HEK293 (cell line): ENCODE measurements around the gene PTER.

Experiments used
- CTCF ChIA-PET: fragments of 350-600 bp; formaldehyde crosslinking; extraction: SDS; loops from one replicate; lab custom pipeline; 2021; ENCODE audit warnings: antibody characterized with exemption; lab: Yijun Ruan, JAX
- POLR2A ChIA-PET: fragments of 300-600 bp; formaldehyde crosslinking; extraction: SDS; loops from one replicate; lab custom pipeline; 2020; ENCODE audit warnings: antibody characterized with exemption, inconsistent platforms; lab: Yijun Ruan, JAX
- H3K27ac ChIP-seq: fragments of 200-500 bp; sonication (Bioruptor generic); 2 replicates; pipeline ENCODE4 v1.5.1; 2014; ENCODE audit warnings: low read depth, low read length, control low read depth, inconsistent platforms; ENCODE audit errors: extremely low read depth
- H3K36me3 ChIP-seq, 2 experiments: fragments of 200-500 bp in 1 of 2; sonication (Bioruptor generic) in 1 of 2; 1 replicate in 1 of 2; 2 replicates in 1 of 2; pipeline ENCODE4 v1.5.1; 2014 to 2017; ENCODE audit warnings: inconsistent platforms in 2 of 2, low read length in 2 of 2; ENCODE audit not compliant: control insufficient read depth in 2 of 2, insufficient read depth in 1 of 2
- H3K4me1 ChIP-seq: fragments of 200-500 bp; sonication (Bioruptor generic); 2 replicates; pipeline ENCODE4 v1.5.1; 2014; ENCODE audit warnings: mild to moderate bottlenecking, low read length, inconsistent platforms; ENCODE audit not compliant: control insufficient read depth, insufficient read depth
- H3K4me3 ChIP-seq: 2 replicates; pipeline ENCODE4 v1.5.1; 2011; ENCODE audit warnings: low read depth, mild to moderate bottlenecking, control low read depth, low read length, moderate library complexity
- H3K9me3 ChIP-seq: fragments of 200-500 bp; sonication (Bioruptor generic); 2 replicates; pipeline ENCODE4 v1.5.1; 2014; ENCODE audit warnings: low read depth, low read length, inconsistent platforms; ENCODE audit not compliant: control insufficient read depth, insufficient read depth
- BCL6B ChIP-seq: fragments of 450-650 bp; formaldehyde crosslinking; IDR thresholded peaks from 2 replicates; pipeline ENCODE4 v1.5.1; 2017; ENCODE audit warnings: missing biosample characterization, missing genetic modification characterization
- GFI1B ChIP-seq: fragments of 450-650 bp; formaldehyde crosslinking; IDR thresholded peaks from 2 replicates; pipeline ENCODE4 v1.5.1; 2016; ENCODE audit warnings: missing biosample characterization, missing genetic modification characterization
- GLIS1 ChIP-seq: fragments of 450-650 bp; formaldehyde crosslinking; IDR thresholded peaks from 2 replicates; pipeline ENCODE4 v1.5.1; 2016; ENCODE audit warnings: missing biosample characterization, missing genetic modification characterization
- HOXD13 ChIP-seq: sonication (generic); formaldehyde crosslinking; IDR thresholded peaks from 2 replicates; pipeline ENCODE4 v1.8.0; 2022; ENCODE audit warnings: missing genetic modification reagents, borderline replicate concordance
- SALL2 ChIP-seq: fragments of 450-650 bp; formaldehyde crosslinking; IDR thresholded peaks from 2 replicates; pipeline ENCODE4 v1.5.0; 2017; ENCODE audit warnings: missing biosample characterization, mild to moderate bottlenecking, missing genetic modification characterization, borderline replicate concordance
- SCRT2 ChIP-seq: fragments of 450-650 bp; formaldehyde crosslinking; IDR thresholded peaks from 2 replicates; pipeline ENCODE4 v1.5.1; 2016; ENCODE audit warnings: missing biosample characterization, missing genetic modification characterization
- WT1 ChIP-seq: fragments of 450-650 bp; formaldehyde crosslinking; IDR thresholded peaks from 2 replicates; pipeline ENCODE4 v1.5.1; 2016; ENCODE audit warnings: missing biosample characterization, missing genetic modification characterization
- ZNF223 ChIP-seq: fragments of 450-650 bp; formaldehyde crosslinking; IDR thresholded peaks from 2 replicates; pipeline ENCODE4 v1.5.1; 2016; ENCODE audit warnings: missing biosample characterization, missing genetic modification characterization
- ZNF239 ChIP-seq: fragments of 450-650 bp; formaldehyde crosslinking; IDR thresholded peaks from 2 replicates; pipeline ENCODE4 v1.5.1; 2016; ENCODE audit warnings: missing biosample characterization, missing genetic modification characterization
- ZNF266 ChIP-seq: fragments of 450-650 bp; formaldehyde crosslinking; IDR thresholded peaks from 2 replicates; pipeline ENCODE4 v1.5.1; 2016; ENCODE audit warnings: missing biosample characterization, missing genetic modification characterization, low read depth
- ZNF350 ChIP-seq: fragments of 450-650 bp; formaldehyde crosslinking; IDR thresholded peaks from 2 replicates; pipeline ENCODE4 v1.5.0; 2017; ENCODE audit warnings: missing biosample characterization, mild to moderate bottlenecking, missing genetic modification characterization
- ZNF488 ChIP-seq: fragments of 450-650 bp; formaldehyde crosslinking; IDR thresholded peaks from 2 replicates; pipeline ENCODE4 v1.5.1; 2016; ENCODE audit warnings: missing biosample characterization, missing genetic modification characterization
- ZNF548 ChIP-seq: fragments of 450-650 bp; formaldehyde crosslinking; IDR thresholded peaks from 2 replicates; pipeline ENCODE4 v1.5.1; 2016; ENCODE audit warnings: missing biosample characterization, missing genetic modification characterization
- ZNF654 ChIP-seq: fragments of 450-650 bp; formaldehyde crosslinking; IDR thresholded peaks from 2 replicates; pipeline ENCODE4 v1.5.1; 2016; ENCODE audit warnings: low read depth, missing biosample characterization, missing genetic modification characterization
- ZNF658 ChIP-seq: fragments of 450-650 bp; formaldehyde crosslinking; IDR thresholded peaks from 2 replicates; pipeline ENCODE4; 2016; ENCODE audit warnings: missing biosample characterization, missing genetic modification characterization
- ZNF692 ChIP-seq: fragments of 450-650 bp; formaldehyde crosslinking; IDR thresholded peaks from 2 replicates; pipeline ENCODE4 v1.5.1; 2016; ENCODE audit warnings: missing biosample characterization, missing genetic modification characterization
- ZNF76 ChIP-seq: fragments of 450-650 bp; formaldehyde crosslinking; IDR thresholded peaks from 2 replicates; pipeline ENCODE4; 2016; ENCODE audit warnings: low read depth, missing biosample characterization, missing genetic modification characterization, borderline replicate concordance
- ZNF785 ChIP-seq: fragments of 450-650 bp; formaldehyde crosslinking; IDR thresholded peaks from 2 replicates; pipeline ENCODE4 v1.5.1; 2016; ENCODE audit warnings: missing biosample characterization, missing genetic modification characterization
- ZNF843 ChIP-seq: fragments of 450-650 bp; formaldehyde crosslinking; IDR thresholded peaks from 2 replicates; pipeline ENCODE4 v1.5.1; 2016; ENCODE audit warnings: missing biosample characterization, missing genetic modification characterization
- ZSCAN5A ChIP-seq: fragments of 450-650 bp; formaldehyde crosslinking; IDR thresholded peaks from 2 replicates; pipeline ENCODE4 v1.5.1; 2016; ENCODE audit warnings: missing biosample characterization, missing genetic modification characterization
- TF ChIP-seq, protein P1 (sequence below): fragments of 450-650 bp; formaldehyde crosslinking; IDR thresholded peaks from 2 replicates; pipeline ENCODE4 v1.5.1; 2017; ENCODE audit warnings: missing biosample characterization, missing genetic modification characterization
- TF ChIP-seq, protein P2 (sequence below): fragments of 450-650 bp; formaldehyde crosslinking; IDR thresholded peaks from 2 replicates; pipeline ENCODE4 v1.5.1; 2016; ENCODE audit warnings: missing biosample characterization, missing genetic modification characterization
- TF ChIP-seq, protein P3 (sequence below): fragments of 450-650 bp; formaldehyde crosslinking; IDR thresholded peaks from 2 replicates; pipeline ENCODE4 v1.5.1; 2016; ENCODE audit warnings: missing biosample characterization, missing genetic modification characterization

The PTER gene

GRCh38 chr10:16547973-16548372 is 111.2 kb downstream of the PTER start:
- no peaks in the 10 kb centered on the region for H3K4me1 ChIP-seq
- TF ChIP-seq, protein P1, sequence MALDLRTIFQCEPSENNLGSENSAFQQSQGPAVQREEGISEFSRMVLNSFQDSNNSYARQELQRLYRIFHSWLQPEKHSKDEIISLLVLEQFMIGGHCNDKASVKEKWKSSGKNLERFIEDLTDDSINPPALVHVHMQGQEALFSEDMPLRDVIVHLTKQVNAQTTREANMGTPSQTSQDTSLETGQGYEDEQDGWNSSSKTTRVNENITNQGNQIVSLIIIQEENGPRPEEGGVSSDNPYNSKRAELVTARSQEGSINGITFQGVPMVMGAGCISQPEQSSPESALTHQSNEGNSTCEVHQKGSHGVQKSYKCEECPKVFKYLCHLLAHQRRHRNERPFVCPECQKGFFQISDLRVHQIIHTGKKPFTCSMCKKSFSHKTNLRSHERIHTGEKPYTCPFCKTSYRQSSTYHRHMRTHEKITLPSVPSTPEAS (tag by site-specific recombination): no peak
- TF ChIP-seq ZNF76 (tag by site-specific recombination) (no peak), ZNF843 (tag by site-specific recombination) (no peak), ZNF785 (tag by site-specific recombination) (no peak), BCL6B (tag by site-specific recombination) (no peak), ZNF239 (tag by site-specific recombination) (no peak), GLIS1 (tag by site-specific recombination) (no peak)
- TF ChIP-seq, protein P2, sequence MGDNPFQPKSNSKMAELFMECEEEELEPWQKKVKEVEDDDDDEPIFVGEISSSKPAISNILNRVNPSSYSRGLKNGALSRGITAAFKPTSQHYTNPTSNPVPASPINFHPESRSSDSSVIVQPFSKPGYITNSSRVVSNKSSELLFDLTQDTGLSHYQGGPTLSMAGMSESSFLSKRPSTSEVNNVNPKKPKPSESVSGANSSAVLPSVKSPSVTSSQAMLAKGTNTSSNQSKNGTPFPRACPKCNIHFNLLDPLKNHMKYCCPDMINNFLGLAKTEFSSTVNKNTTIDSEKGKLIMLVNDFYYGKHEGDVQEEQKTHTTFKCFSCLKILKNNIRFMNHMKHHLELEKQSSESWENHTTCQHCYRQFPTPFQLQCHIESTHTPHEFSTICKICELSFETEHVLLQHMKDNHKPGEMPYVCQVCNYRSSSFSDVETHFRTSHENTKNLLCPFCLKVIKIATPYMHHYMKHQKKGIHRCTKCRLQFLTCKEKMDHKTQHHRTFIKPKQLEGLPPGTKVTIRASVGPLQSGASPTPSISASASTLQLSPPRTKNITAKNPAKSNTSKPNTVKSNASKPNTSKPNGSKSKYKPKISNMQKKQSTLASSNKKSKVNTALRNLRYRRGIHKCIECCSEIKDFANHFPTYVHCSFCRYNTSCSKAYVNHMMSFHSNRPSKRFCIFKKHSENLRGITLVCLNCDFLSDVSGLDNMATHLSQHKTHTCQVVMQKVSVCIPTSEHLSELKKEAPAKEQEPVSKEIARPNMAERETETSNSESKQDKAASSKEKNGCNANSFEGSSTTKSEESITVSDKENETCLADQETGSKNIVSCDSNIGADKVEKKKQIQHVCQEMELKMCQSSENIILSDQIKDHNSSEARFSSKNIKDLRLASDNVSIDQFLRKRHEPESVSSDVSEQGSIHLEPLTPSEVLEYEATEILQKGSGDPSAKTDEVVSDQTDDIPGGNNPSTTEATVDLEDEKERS (tag by site-specific recombination): no peak
- TF ChIP-seq, all 188 proteins: peak for 0
- ChIA-PET CTCF (no interaction called here), POLR2A (no interaction called here)
- Histone ChIP-seq H3K4me3 (no peak overlapping the region), H3K27ac (no peak overlapping the region), H3K9me3 (no peaks in the 10 kb centered on the region), H3K36me3 (no peaks in the 10 kb centered on the region)

- CTCF ChIA-PET: interaction anchor here (0.7 to 0.8 kb wide), 2 partner anchors 11 to 14 kb away, joined by 3 read pairs; no protein-coding TSS in a partner anchor
- no peaks in the 10 kb centered on the region for H3K9me3 ChIP-seq
- no peak overlapping the region for H3K4me3 ChIP-seq
- no peaks in the 10 kb centered on the region for H3K36me3 ChIP-seq
- no peak overlapping the region for H3K27ac ChIP-seq
- no peaks in the 10 kb centered on the region for H3K4me1 ChIP-seq
- POLR2A ChIA-PET: no interaction called here
- TF ChIP-seq ZNF658 (tag by site-specific recombination) (no peak), ZNF266 (tag by site-specific recombination) (no peak), ZNF654 (no peak), WT1 (tag by site-specific recombination) (no peak), SCRT2 (tag by site-specific recombination) (no peak), ZNF223 (no peak), ZSCAN5A (tag by site-specific recombination) (no peak), ZNF548 (tag by site-specific recombination) (no peak), ZNF692 (tag by site-specific recombination) (no peak), SALL2 (no peak), ZNF350 (tag by site-specific recombination) (no peak), HOXD13 (CRISPR knock-in tag) (no peak), ZNF488 (tag by site-specific recombination) (no peak), GFI1B (no peak)
- TF ChIP-seq, protein P3, sequence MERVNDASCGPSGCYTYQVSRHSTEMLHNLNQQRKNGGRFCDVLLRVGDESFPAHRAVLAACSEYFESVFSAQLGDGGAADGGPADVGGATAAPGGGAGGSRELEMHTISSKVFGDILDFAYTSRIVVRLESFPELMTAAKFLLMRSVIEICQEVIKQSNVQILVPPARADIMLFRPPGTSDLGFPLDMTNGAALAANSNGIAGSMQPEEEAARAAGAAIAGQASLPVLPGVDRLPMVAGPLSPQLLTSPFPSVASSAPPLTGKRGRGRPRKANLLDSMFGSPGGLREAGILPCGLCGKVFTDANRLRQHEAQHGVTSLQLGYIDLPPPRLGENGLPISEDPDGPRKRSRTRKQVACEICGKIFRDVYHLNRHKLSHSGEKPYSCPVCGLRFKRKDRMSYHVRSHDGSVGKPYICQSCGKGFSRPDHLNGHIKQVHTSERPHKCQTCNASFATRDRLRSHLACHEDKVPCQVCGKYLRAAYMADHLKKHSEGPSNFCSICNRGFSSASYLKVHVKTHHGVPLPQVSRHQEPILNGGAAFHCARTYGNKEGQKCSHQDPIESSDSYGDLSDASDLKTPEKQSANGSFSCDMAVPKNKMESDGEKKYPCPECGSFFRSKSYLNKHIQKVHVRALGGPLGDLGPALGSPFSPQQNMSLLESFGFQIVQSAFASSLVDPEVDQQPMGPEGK (tag by site-specific recombination): no peak
These were observed 122.5 kb downstream of the PTER start for GRCh38 chr10:16559236-16559773.
